Panc1 (cell line): ENCODE data around the gene RAP1GAP2. TPM values are rescaled to one million over a fixed set of nuclear protein-coding genes. Genes with fewer than 3 reads are reported as not detected.

Experiments used
- ATAC-seq: fragments of 200-7000 bp; cut with Tn5 transposase; 2 replicates; pipeline ENCODE4 v1.9.1; 2020; ENCODE audit warnings: mild to moderate bottlenecking, moderate library complexity
- BruUV-seq: library from RNA; stranded (reverse); fragments of 400-500 nt; replicated peaks from 2 replicates; lab custom pipeline; 2021; lab: Mats Ljungman, UMichigan
- CTCF ChIA-PET: fragments of 300-600 bp; sonication (Branson Sonifier 250); formaldehyde crosslinking; loops from one replicate; lab custom pipeline; 2022; ENCODE audit warnings: antibody characterized with exemption; lab: Charles Lee
- POLR2A ChIA-PET: fragments of 300-600 bp; sonication (Branson Sonifier 250); formaldehyde crosslinking; loops from one replicate; lab custom pipeline; 2022; ENCODE audit warnings: antibody characterized with exemption; lab: Charles Lee
- DNase-seq: peaks from one replicate; pipeline ENCODE4 v3.0.0-alpha.2; 2010; ENCODE audit warnings: low read depth, low spot score
- H3K27ac ChIP-seq: 2 replicates; pipeline ENCODE4 v1.5.1; 2011; ENCODE audit warnings: mild to moderate bottlenecking, low read length, inconsistent platforms
- H3K27me3 ChIP-seq: fragments of 200-500 bp; sonication (Bioruptor generic); 2 replicates; pipeline ENCODE4 v1.6.0; 2014; ENCODE audit warnings: low read length, inconsistent platforms; ENCODE audit not compliant: control insufficient read depth, insufficient read depth
- H3K36me3 ChIP-seq: fragments of 200-500 bp; sonication (Bioruptor generic); 2 replicates; pipeline ENCODE4 v1.5.1; 2014; ENCODE audit warnings: inconsistent platforms, mild to moderate bottlenecking, low read length, moderate library complexity; ENCODE audit not compliant: control insufficient read depth, insufficient read depth
- H3K4me1 ChIP-seq: 2 replicates; pipeline ENCODE4 v1.5.1; 2011; ENCODE audit warnings: inconsistent platforms, mild to moderate bottlenecking, low read length, moderate library complexity; ENCODE audit not compliant: control insufficient read depth, insufficient read depth
- H3K4me3 ChIP-seq, 2 experiments: 2 replicates each; pipeline ENCODE4 v1.5.1; 2011 to 2012; ENCODE audit warnings: low read depth in 2 of 2, low read length in 2 of 2, mild to moderate bottlenecking in 2 of 2, inconsistent platforms in 1 of 2, moderate library complexity in 1 of 2
- H3K9me3 ChIP-seq: fragments of 200-500 bp; sonication (Bioruptor generic); 2 replicates; pipeline ENCODE4 v1.5.1; 2014; ENCODE audit warnings: low read depth, mild to moderate bottlenecking, inconsistent platforms, low read length, moderate library complexity; ENCODE audit not compliant: control insufficient read depth, insufficient read depth
- POLR2AphosphoS5 ChIP-seq: IDR thresholded peaks from 2 replicates; pipeline ENCODE4 v1.6.1; 2012; ENCODE audit warnings: mild to moderate bottlenecking, low read depth, low read length, moderate library complexity
- SIN3A ChIP-seq: IDR thresholded peaks from 2 replicates; pipeline ENCODE4 v1.6.1; 2012; ENCODE audit warnings: low read depth, mild to moderate bottlenecking, low read length, moderate library complexity, borderline replicate concordance; ENCODE audit not compliant: insufficient read depth
- TCF7L2 ChIP-seq: IDR thresholded peaks from 2 replicates; pipeline ENCODE4 v1.6.1; 2011; ENCODE audit warnings: mild to moderate bottlenecking, low read depth, low read length, inconsistent platforms
- in situ Hi-C: cut with HindIII; loops from 2 replicates; pipeline ENCODE4 v1.10.0; 2016; ENCODE audit warnings: low sequenced_read_pairs, low pct_unique_long_range_greater_than_20kb
- intact Hi-C: fragments of 100-400 bp; cut with micrococcal nuclease; formaldehyde crosslinking; loops from one replicate; pipeline ENCODE4 v1.10.0; 2022; ENCODE audit not compliant: unreplicated experiment
- total RNA-seq: library from RNA; stranded (reverse); gene quantifications from one replicate; pipeline ENCODE4 v1.2.1, GENCODE V29; 2021; ENCODE audit not compliant: unreplicated experiment
- TF ChIP-seq, protein P1 (sequence below), 2 experiments: IDR thresholded peaks; 2 replicates each; pipeline ENCODE4 v1.6.1; 2011 to 2012; ENCODE audit warnings: low read depth in 2 of 2, control low read depth in 1 of 2, low read length in 1 of 2, mild to moderate bottlenecking in 1 of 2, moderate library complexity in 1 of 2; ENCODE audit not compliant: insufficient read depth in 1 of 2
- TF ChIP-seq, protein P2 (sequence below): fragments of 450-650 bp; IDR thresholded peaks from 2 replicates; pipeline ENCODE4 v1.5.1; 2017; ENCODE audit warnings: mild to moderate bottlenecking

RAP1GAP2 gene
- total RNA-seq, 1 experiment from 2014 or later = 10.0 TPM

GRCh38 chr17:3008336-3009288 lies 212.4 kb downstream of the RAP1GAP2 start:
- Histone ChIP-seq H3K4me3 (no peak overlapping the region), H3K27ac (no peak overlapping the region), H3K36me3 (no peaks in the 10 kb centered on the region), H3K27me3 (no peaks in the 10 kb centered on the region), H3K4me1 (peaks cover 11% of the 10 kb centered on the region), H3K9me3 (no peaks in the 10 kb centered on the region)
- DNase-seq = no peak
- ChIA-PET POLR2A (interaction anchor here (0.6 kb wide), 1 partner anchor 41 kb away, joined by 3 read pairs; no protein-coding TSS in a partner anchor), CTCF (no interaction called here)
- TF ChIP-seq, protein P1, sequence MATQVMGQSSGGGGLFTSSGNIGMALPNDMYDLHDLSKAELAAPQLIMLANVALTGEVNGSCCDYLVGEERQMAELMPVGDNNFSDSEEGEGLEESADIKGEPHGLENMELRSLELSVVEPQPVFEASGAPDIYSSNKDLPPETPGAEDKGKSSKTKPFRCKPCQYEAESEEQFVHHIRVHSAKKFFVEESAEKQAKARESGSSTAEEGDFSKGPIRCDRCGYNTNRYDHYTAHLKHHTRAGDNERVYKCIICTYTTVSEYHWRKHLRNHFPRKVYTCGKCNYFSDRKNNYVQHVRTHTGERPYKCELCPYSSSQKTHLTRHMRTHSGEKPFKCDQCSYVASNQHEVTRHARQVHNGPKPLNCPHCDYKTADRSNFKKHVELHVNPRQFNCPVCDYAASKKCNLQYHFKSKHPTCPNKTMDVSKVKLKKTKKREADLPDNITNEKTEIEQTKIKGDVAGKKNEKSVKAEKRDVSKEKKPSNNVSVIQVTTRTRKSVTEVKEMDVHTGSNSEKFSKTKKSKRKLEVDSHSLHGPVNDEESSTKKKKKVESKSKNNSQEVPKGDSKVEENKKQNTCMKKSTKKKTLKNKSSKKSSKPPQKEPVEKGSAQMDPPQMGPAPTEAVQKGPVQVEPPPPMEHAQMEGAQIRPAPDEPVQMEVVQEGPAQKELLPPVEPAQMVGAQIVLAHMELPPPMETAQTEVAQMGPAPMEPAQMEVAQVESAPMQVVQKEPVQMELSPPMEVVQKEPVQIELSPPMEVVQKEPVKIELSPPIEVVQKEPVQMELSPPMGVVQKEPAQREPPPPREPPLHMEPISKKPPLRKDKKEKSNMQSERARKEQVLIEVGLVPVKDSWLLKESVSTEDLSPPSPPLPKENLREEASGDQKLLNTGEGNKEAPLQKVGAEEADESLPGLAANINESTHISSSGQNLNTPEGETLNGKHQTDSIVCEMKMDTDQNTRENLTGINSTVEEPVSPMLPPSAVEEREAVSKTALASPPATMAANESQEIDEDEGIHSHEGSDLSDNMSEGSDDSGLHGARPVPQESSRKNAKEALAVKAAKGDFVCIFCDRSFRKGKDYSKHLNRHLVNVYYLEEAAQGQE (IDR thresholded peaks at IDR 0.05; ENCODE audit: insufficient read depth in 1 of 2, low read depth in 2 of 2, low read length in 1 of 2) = no peak
- TF ChIP-seq SIN3A (no peak), POLR2AphosphoS5 (no peak), TCF7L2 (no peak)
- TF ChIP-seq, protein P2, sequence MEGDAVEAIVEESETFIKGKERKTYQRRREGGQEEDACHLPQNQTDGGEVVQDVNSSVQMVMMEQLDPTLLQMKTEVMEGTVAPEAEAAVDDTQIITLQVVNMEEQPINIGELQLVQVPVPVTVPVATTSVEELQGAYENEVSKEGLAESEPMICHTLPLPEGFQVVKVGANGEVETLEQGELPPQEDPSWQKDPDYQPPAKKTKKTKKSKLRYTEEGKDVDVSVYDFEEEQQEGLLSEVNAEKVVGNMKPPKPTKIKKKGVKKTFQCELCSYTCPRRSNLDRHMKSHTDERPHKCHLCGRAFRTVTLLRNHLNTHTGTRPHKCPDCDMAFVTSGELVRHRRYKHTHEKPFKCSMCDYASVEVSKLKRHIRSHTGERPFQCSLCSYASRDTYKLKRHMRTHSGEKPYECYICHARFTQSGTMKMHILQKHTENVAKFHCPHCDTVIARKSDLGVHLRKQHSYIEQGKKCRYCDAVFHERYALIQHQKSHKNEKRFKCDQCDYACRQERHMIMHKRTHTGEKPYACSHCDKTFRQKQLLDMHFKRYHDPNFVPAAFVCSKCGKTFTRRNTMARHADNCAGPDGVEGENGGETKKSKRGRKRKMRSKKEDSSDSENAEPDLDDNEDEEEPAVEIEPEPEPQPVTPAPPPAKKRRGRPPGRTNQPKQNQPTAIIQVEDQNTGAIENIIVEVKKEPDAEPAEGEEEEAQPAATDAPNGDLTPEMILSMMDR = no peak
- in situ Hi-C loops (no loop called here), intact Hi-C loops (no loop called here)
- ATAC-seq = no peak
- BruUV-seq = no TSS peak

DNA sequence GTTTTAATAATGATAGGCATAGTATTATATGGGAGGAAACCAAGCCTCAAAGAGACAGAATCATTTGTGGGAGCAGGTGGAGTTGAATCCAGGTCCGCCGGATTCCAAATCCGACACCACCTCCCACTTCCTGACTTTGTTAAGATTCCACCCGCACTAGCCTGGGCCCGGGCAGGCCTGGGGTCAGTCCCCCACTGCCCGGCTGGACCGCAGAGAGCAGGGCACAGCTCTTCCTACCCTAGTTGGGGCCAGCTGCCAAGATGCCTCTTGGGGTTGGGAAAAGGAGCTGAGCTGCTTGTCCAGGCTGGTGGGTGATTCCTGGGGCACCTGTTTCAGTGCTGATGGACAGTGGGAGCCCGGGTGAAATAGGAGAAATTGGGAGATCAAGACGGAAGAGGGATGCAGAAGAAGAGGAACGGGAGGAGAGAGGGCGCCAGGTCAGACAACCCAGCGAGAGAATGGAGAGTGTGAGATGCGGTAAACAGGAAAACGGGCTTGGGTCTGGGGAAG lies 213.2 kb downstream of the RAP1GAP2 start:
- POLR2A ChIA-PET = no interaction called here
- no peak for DNase-seq
- Histone ChIP-seq H3K36me3 (no peaks in the 10 kb centered on the region), H3K4me3 (no peak overlapping the region), H3K27ac (no peak overlapping the region), H3K4me1 (peaks cover 5% of the 10 kb centered on the region), H3K27me3 (no peaks in the 10 kb centered on the region), H3K9me3 (no peaks in the 10 kb centered on the region)
- in situ Hi-C loops = no loop called here
- TF ChIP-seq SIN3A (no peak), POLR2AphosphoS5 (no peak)
- BruUV-seq = no TSS peak
- ATAC-seq = no peak
- intact Hi-C loops = no loop called here
- CTCF ChIA-PET = no interaction called here
